Endodermal cell (in vitro differentiated cells): ENCODE measurements around the gene DOCK9. TPM values are rescaled to one million over a fixed set of nuclear protein-coding genes. Genes with fewer than 3 reads are reported as not detected.
"Not testable (repeated sequence)": the region's sequence is repeated elsewhere in the genome, so short reads cannot be mapped to it uniquely, and the experiment has no call there.

Source experiments
- DNase-seq: peaks from one replicate; pipeline ENCODE4 v3.0.0-alpha.2; 2017
- H3K27ac ChIP-seq: 2 replicates; pipeline ENCODE4 v1.5.1; 2013; ENCODE audit warnings: mild to moderate bottlenecking, low read depth, low read length, moderate library complexity
- H3K27me3 ChIP-seq: 2 replicates; pipeline ENCODE4 v1.6.1; 2013; ENCODE audit warnings: mild to moderate bottlenecking, low read length, moderate library complexity; ENCODE audit not compliant: insufficient read depth, control insufficient read depth, poor library complexity, severe bottlenecking
- H3K36me3 ChIP-seq: 2 replicates; pipeline ENCODE4 v1.7.0; 2013; ENCODE audit warnings: mild to moderate bottlenecking, low read length, moderate library complexity; ENCODE audit not compliant: control insufficient read depth, insufficient read depth
- H3K4me1 ChIP-seq: one replicate; pipeline ENCODE4 v1.7.0; 2013; ENCODE audit warnings: low read length; ENCODE audit not compliant: control insufficient read depth, insufficient read depth
- H3K4me3 ChIP-seq: 2 replicates; pipeline ENCODE4 v1.5.1; 2013; ENCODE audit warnings: mild to moderate bottlenecking, low read length, moderate library complexity
- H3K9ac ChIP-seq: 2 replicates; pipeline ENCODE4 v1.6.1; 2013; ENCODE audit warnings: mild to moderate bottlenecking, low read length, moderate library complexity; ENCODE audit not compliant: poor library complexity, severe bottlenecking; ENCODE audit errors: extremely low read depth
- H3K9me3 ChIP-seq: 2 replicates; pipeline ENCODE4 v1.6.1; 2013; ENCODE audit warnings: mild to moderate bottlenecking, low read length, moderate library complexity; ENCODE audit not compliant: control insufficient read depth
- H3K27ac Mint-ChIP-seq: 2 replicates; pipeline ENCODE4 v1.8.0; 2020; ENCODE audit warnings: mixed read lengths
- H3K27me3 Mint-ChIP-seq: 2 replicates; pipeline ENCODE4 v1.8.0; 2021; ENCODE audit warnings: mild to moderate bottlenecking, mixed read lengths; ENCODE audit not compliant: insufficient read depth
- H3K36me3 Mint-ChIP-seq: 2 replicates; pipeline ENCODE4 v1.8.0; 2020; ENCODE audit warnings: low read depth, mixed read lengths
- H3K4me1 Mint-ChIP-seq: 2 replicates; pipeline ENCODE4 v1.8.0; 2020; ENCODE audit warnings: mixed read lengths
- H3K4me3 Mint-ChIP-seq: 2 replicates; pipeline ENCODE4 v1.8.0; 2020; ENCODE audit warnings: mild to moderate bottlenecking, moderate library complexity, mixed read lengths
- H3K9me3 Mint-ChIP-seq: 2 replicates; pipeline ENCODE4 v1.8.0; 2020; ENCODE audit warnings: mild to moderate bottlenecking, mixed read lengths
- CTCF ChIP-seq: fragments of 200-600 bp; sonication (generic); conservative IDR thresholded peaks from 2 replicates; pipeline ENCODE4 v1.5.0; 2021; ENCODE audit warnings: antibody characterized with exemption, mild to moderate bottlenecking
- WGBS, 2 experiments: methylation state at CpG; one replicate each; pipeline versions ENCODE4 v1.1.5 to v1.1.7; 2013; ENCODE audit warnings: missing lambda C conversion rate in 2 of 2, mixed read lengths in 1 of 2; ENCODE audit not compliant: insufficient coverage in 1 of 2, insufficient read length in 1 of 2; 5-methylcytosine and 5-hydroxymethylcytosine counted together
- total RNA-seq, 2 donors: library from RNA; stranded (reverse); fragmentation: NEBNext Ultra II Directional in 1 of 2; extraction: Animal tissue kit (Norgen Biotek cat#: 25700) in 1 of 2; gene quantifications; 2 replicates in 1 of 2; 3 replicates in 1 of 2; pipeline ENCODE4 v1.2.1, GENCODE V29; 2021

DOCK9 gene
- total RNA-seq, 2 donors from 2014 or later: 15.6 to 22.5 TPM

- Mint-ChIP-seq H3K36me3 (no peaks in the 10 kb centered on the region), H3K4me3 (no peak overlapping the region), H3K27ac (no peak overlapping the region), H3K4me1 (peaks cover 2% of the 10 kb centered on the region), H3K27me3 (no peaks in the 10 kb centered on the region), H3K9me3 (no peaks in the 10 kb centered on the region)
- Histone ChIP-seq H3K27ac (no peak overlapping the region), H3K36me3 (no peaks in the 10 kb centered on the region), H3K9me3 (no peaks in the 10 kb centered on the region), H3K27me3 (no peaks in the 10 kb centered on the region), H3K4me1 (peaks cover 2% of the 10 kb centered on the region), H3K4me3 (no peak overlapping the region), H3K9ac (no peak overlapping the region)
- no peak for DNase-seq
- 86 to 93% methylated on average over 2 of the region's 2 CpGs for WGBS, 2 experiments
- TF ChIP-seq CTCF: no peak
Measured at GRCh38 chr13:98896868-98897144, 81.1 kb downstream of the DOCK9 start.

GRCh38 chr13:98896083-98896867, 81.6 kb downstream of the DOCK9 start:
- 90 to 91% methylated on average over 5 to 9 of the region's 9 CpGs for WGBS, 2 experiments
- H3K36me3 ChIP-seq: no peaks in the 10 kb centered on the region
- Mint-ChIP-seq H3K9me3 (no peaks in the 10 kb centered on the region), H3K36me3 (no peaks in the 10 kb centered on the region), H3K27me3 (no peaks in the 10 kb centered on the region), H3K4me3 (no peak overlapping the region), H3K27ac (no peak overlapping the region), H3K4me1 (peaks cover 2% of the 10 kb centered on the region)
- TF ChIP-seq CTCF: no peak
- H3K9ac ChIP-seq: no peak overlapping the region
- H3K27ac ChIP-seq: no peak overlapping the region
- H3K4me1 ChIP-seq: peaks cover 2% of the 10 kb centered on the region
- no peak for DNase-seq
- no peaks in the 10 kb centered on the region for H3K27me3 ChIP-seq
- no peaks in the 10 kb centered on the region for H3K9me3 ChIP-seq
- H3K4me3 ChIP-seq: no peak overlapping the region

GRCh38 chr13:98894814-98895213, 83.0 kb downstream of the DOCK9 start:
- H3K4me3 ChIP-seq, H3K27ac Mint-ChIP-seq, H3K36me3 Mint-ChIP-seq, H3K36me3 ChIP-seq, H3K27me3 Mint-ChIP-seq, H3K4me1 Mint-ChIP-seq, H3K9ac ChIP-seq, H3K27ac ChIP-seq, H3K9me3 ChIP-seq, H3K9me3 Mint-ChIP-seq, H3K27me3 ChIP-seq, H3K4me3 Mint-ChIP-seq, H3K4me1 ChIP-seq, DNase-seq: not testable (repeated sequence)
- 97 to 100% methylated on average over 2 to 8 of the region's 8 CpGs for WGBS, 2 experiments

- no peak overlapping the region for H3K9ac ChIP-seq
- no peak overlapping the region for H3K4me3 Mint-ChIP-seq
- H3K27ac ChIP-seq: no peak overlapping the region
- no peaks in the 10 kb centered on the region for H3K36me3 Mint-ChIP-seq
- DNase-seq: no peak
- no peaks in the 10 kb centered on the region for H3K27me3 ChIP-seq
- no peak overlapping the region for H3K27ac Mint-ChIP-seq
- WGBS, 2 experiments: 93 to 94% methylated on average over 3 to 5 of the region's 5 CpGs
- no peaks in the 10 kb centered on the region for H3K36me3 ChIP-seq
- H3K9me3 ChIP-seq: no peaks in the 10 kb centered on the region
- peaks cover 7% of the 10 kb centered on the region for H3K4me1 Mint-ChIP-seq
- H3K9me3 Mint-ChIP-seq: no peaks in the 10 kb centered on the region
- no peak overlapping the region for H3K4me3 ChIP-seq
- TF ChIP-seq CTCF: no peak
- H3K27me3 Mint-ChIP-seq: no peaks in the 10 kb centered on the region
- H3K4me1 ChIP-seq: peaks cover 2% of the 10 kb centered on the region
Measured at GRCh38 chr13:98893371-98893770, 84.5 kb downstream of the DOCK9 start.
